GM23338 (cell line): ENCODE data around the gene ETFB.

Source experiments
- CREB1 ChIP-seq: fragments of 250-450 bp; sonication (Bioruptor Pico); IDR thresholded peaks from 2 replicates; pipeline ENCODE4 v1.5.0; 2020; ENCODE audit warnings: low read depth, mild to moderate bottlenecking, moderate library complexity
- CTCF ChIP-seq, 2 experiments: fragments of 200-600 bp in 1 of 2; sonication (generic) in 1 of 2; conservative IDR thresholded peaks; 2 replicates each; pipeline versions ENCODE4 v1.5.1 to v1.6.1; 2016 to 2017; ENCODE audit warnings: antibody characterized with exemption in 2 of 2, low read depth in 2 of 2, mild to moderate bottlenecking in 2 of 2, moderate library complexity in 1 of 2
- ETS1 ChIP-seq: IDR thresholded peaks from 2 replicates; pipeline ENCODE4 v1.6.1; 2016; ENCODE audit warnings: antibody characterized with exemption
- EZH2 ChIP-seq: fragments of 200-600 bp; sonication (generic); IDR thresholded peaks from one replicate; pipeline ENCODE4 v1.8.0; 2017; ENCODE audit warnings: antibody characterized with exemption, mild to moderate bottlenecking, low read depth; ENCODE audit not compliant: unreplicated experiment
- EZH2phosphoT487 ChIP-seq: fragments of 200-600 bp; sonication (generic); IDR thresholded peaks from one replicate; pipeline ENCODE4 v1.8.1; 2018; ENCODE audit warnings: antibody characterized with exemption; ENCODE audit not compliant: unreplicated experiment
- JUNB ChIP-seq: IDR thresholded peaks from one replicate; pipeline ENCODE4 v1.6.1; 2016; ENCODE audit warnings: antibody characterized with exemption; ENCODE audit not compliant: unreplicated experiment
- NANOG ChIP-seq: IDR thresholded peaks from 2 replicates; pipeline ENCODE4 v1.6.1; 2016; ENCODE audit warnings: antibody characterized with exemption, borderline replicate concordance
- POLR2AphosphoS5 ChIP-seq: IDR thresholded peaks from 2 replicates; pipeline ENCODE4 v1.6.1; 2016; ENCODE audit warnings: antibody characterized with exemption, low read depth
- REST ChIP-seq: IDR thresholded peaks from one replicate; pipeline ENCODE4 v1.6.1; 2018; ENCODE audit warnings: antibody characterized with exemption; ENCODE audit not compliant: unreplicated experiment
- STAT1 ChIP-seq: IDR thresholded peaks from one replicate; pipeline ENCODE4 v1.6.1; 2016; ENCODE audit warnings: antibody characterized with exemption; ENCODE audit not compliant: unreplicated experiment
- ZNF114 ChIP-seq: fragments of 250-450 bp; sonication (Bioruptor Pico); IDR thresholded peaks from 2 replicates; pipeline ENCODE4 v1.5.0; 2020; ENCODE audit warnings: mild to moderate bottlenecking, moderate library complexity
- ZNF331 ChIP-seq: fragments of 250-450 bp; sonication (Bioruptor Pico); IDR thresholded peaks from 2 replicates; pipeline ENCODE4 v1.5.0; 2020; ENCODE audit warnings: low read depth, mild to moderate bottlenecking, moderate library complexity
- ZNF462 ChIP-seq: fragments of 250-450 bp; sonication (Bioruptor Pico); IDR thresholded peaks from 2 replicates; pipeline ENCODE4 v1.5.0; 2020; ENCODE audit warnings: mild to moderate bottlenecking, moderate library complexity

- no peak for TF ChIP-seq CTCF (conservative IDR thresholded peaks at IDR 0.05; ENCODE audit: low read depth in 2 of 2)
- TF ChIP-seq POLR2AphosphoS5: no peak
- no peak for TF ChIP-seq NANOG
- TF ChIP-seq ZNF114 (CRISPR knock-in tag): no peak
- TF ChIP-seq EZH2phosphoT487: no peak
- no peak for TF ChIP-seq EZH2
- no peak for TF ChIP-seq JUNB
- TF ChIP-seq REST: no peak
- TF ChIP-seq CREB1 (CRISPR knock-in tag): no peak
- no peak for TF ChIP-seq ZNF462 (CRISPR knock-in tag)
- TF ChIP-seq ZNF331: no peak
- no peak for TF ChIP-seq STAT1
- no peak for TF ChIP-seq ETS1
These were observed 20.8 kb upstream of the ETFB start for GRCh38 chr19:51386882-51387520.
